Skeletal muscle satellite cell (primary cell): ENCODE results near the gene ASB10.

Experiments
- H3K27me3 ChIP-seq: 2 replicates; pipeline ENCODE4 v1.7.0; 2013; ENCODE audit warnings: low read length; ENCODE audit not compliant: control insufficient read depth, insufficient read depth
- H3K36me3 ChIP-seq: 2 replicates; pipeline ENCODE4 v1.7.0; 2013; ENCODE audit warnings: mild to moderate bottlenecking, control low read depth, low read length; ENCODE audit not compliant: insufficient read depth
- H3K4me1 ChIP-seq: 2 replicates; pipeline ENCODE4 v1.7.0; 2013; ENCODE audit warnings: low read length; ENCODE audit not compliant: control insufficient read depth, insufficient read depth
- H3K4me2 ChIP-seq: 2 replicates; pipeline ENCODE4 v1.7.0; 2013; ENCODE audit warnings: mild to moderate bottlenecking, low read length
- H3K4me3 ChIP-seq: 2 replicates; pipeline ENCODE4 v1.7.0; 2013; ENCODE audit warnings: low read length
- H3K9ac ChIP-seq: 2 replicates; pipeline ENCODE4 v1.7.0; 2013; ENCODE audit warnings: mild to moderate bottlenecking, low read depth, low read length, moderate library complexity
- H3K9me3 ChIP-seq: replicated peaks from 2 replicates; pipeline ENCODE4 v1.7.0; 2013; ENCODE audit warnings: mild to moderate bottlenecking, control low read depth, low read length

Gene ASB10

GRCh38 chr7:151226875-151227782, 40.1 kb upstream of the ASB10 start, which contains the start of gene ABCF2:
Gene ABCF2, minus strand, starts transcription at chr7:151227205. Its CDS starts 747 bp downstream, at chr7:151226458.
- no peaks in the 10 kb centered on the region for H3K27me3 ChIP-seq
- H3K4me2 ChIP-seq: peak within 1 kb of the TSS; percentile 97
- peaks cover 29% of the 10 kb centered on the region for H3K4me1 ChIP-seq
- peaks cover 34% of the 10 kb centered on the region for H3K36me3 ChIP-seq
- no peaks in the 10 kb centered on the region for H3K9me3 ChIP-seq
- H3K9ac ChIP-seq: peak within 1 kb of the TSS; percentile 81
- H3K4me3 ChIP-seq: peak within 1 kb of the TSS; percentile 85

GRCh38 chr7:151226560-151226874, 39.5 kb upstream of the ASB10 start:
- H3K36me3 ChIP-seq: peaks cover 39% of the 10 kb centered on the region
- H3K27me3 ChIP-seq: no peaks in the 10 kb centered on the region
- H3K4me1 ChIP-seq: peaks cover 23% of the 10 kb centered on the region
- H3K4me2 ChIP-seq: peak overlapping the region; percentile 97
- peak overlapping the region; percentile 85 for H3K4me3 ChIP-seq
- peak overlapping the region; percentile 81 for H3K9ac ChIP-seq
- H3K9me3 ChIP-seq: no peaks in the 10 kb centered on the region

GRCh38 chr7:151225948-151226510, 39.0 kb upstream of the ASB10 start:
- H3K4me3 ChIP-seq: peak overlapping the region; percentile 85

GRCh38 chr7:151223728-151224127, 36.7 kb upstream of the ASB10 start:
- H3K9ac ChIP-seq: no peak overlapping the region
- peaks cover 19% of the 10 kb centered on the region for H3K4me1 ChIP-seq
- H3K27me3 ChIP-seq: no peaks in the 10 kb centered on the region
- H3K36me3 ChIP-seq: peaks cover 60% of the 10 kb centered on the region
- no peak overlapping the region for H3K4me3 ChIP-seq
- no peaks in the 10 kb centered on the region for H3K9me3 ChIP-seq
- no peak overlapping the region for H3K4me2 ChIP-seq

More at GRCh38 chr7:151225948-151226510, 39.0 kb upstream of the ASB10 start:
- Histone ChIP-seq H3K36me3 (peaks cover 41% of the 10 kb centered on the region), H3K27me3 (no peaks in the 10 kb centered on the region), H3K4me2 (peak overlapping the region; percentile 97), H3K4me1 (peaks cover 19% of the 10 kb centered on the region), H3K9me3 (no peaks in the 10 kb centered on the region), H3K9ac (peak overlapping the region; percentile 81)

- Histone ChIP-seq H3K4me2 (no peak overlapping the region), H3K27me3 (no peaks in the 10 kb centered on the region), H3K4me1 (no peaks in the 10 kb centered on the region), H3K9me3 (no peaks in the 10 kb centered on the region), H3K36me3 (peaks cover 84% of the 10 kb centered on the region), H3K4me3 (no peak overlapping the region), H3K9ac (no peak overlapping the region)
Measured at GRCh38 chr7:151218170-151218569, 31.1 kb upstream of the ASB10 start.

- Histone ChIP-seq H3K9ac (no peak overlapping the region), H3K4me3 (no peak overlapping the region), H3K9me3 (no peaks in the 10 kb centered on the region), H3K36me3 (peaks cover 65% of the 10 kb centered on the region), H3K4me2 (no peak overlapping the region), H3K27me3 (no peaks in the 10 kb centered on the region), H3K4me1 (no peaks in the 10 kb centered on the region)
Measured at GRCh38 chr7:151215396-151215795, 28.3 kb upstream of the ASB10 start.

- Histone ChIP-seq H3K36me3 (peaks cover 53% of the 10 kb centered on the region), H3K4me2 (no peak overlapping the region), H3K4me1 (no peaks in the 10 kb centered on the region)
Measured at GRCh38 chr7:151213826-151214225, 26.8 kb upstream of the ASB10 start.

GRCh38 chr7:151212626-151213025, 25.6 kb upstream of the ASB10 start:
- Histone ChIP-seq H3K4me2 (no peak overlapping the region), H3K27me3 (peaks cover 7% of the 10 kb centered on the region), H3K4me1 (no peaks in the 10 kb centered on the region), H3K36me3 (peaks cover 41% of the 10 kb centered on the region), H3K4me3 (no peak overlapping the region), H3K9me3 (no peaks in the 10 kb centered on the region), H3K9ac (no peak overlapping the region)

More at GRCh38 chr7:151213826-151214225, 26.8 kb upstream of the ASB10 start:
- Histone ChIP-seq H3K4me3 (no peak overlapping the region), H3K9ac (no peak overlapping the region), H3K27me3 (no peaks in the 10 kb centered on the region), H3K9me3 (no peaks in the 10 kb centered on the region)

- H3K36me3 ChIP-seq: peaks cover 33% of the 10 kb centered on the region
- H3K9ac ChIP-seq: no peak overlapping the region
- H3K4me3 ChIP-seq: no peak overlapping the region
- no peaks in the 10 kb centered on the region for H3K4me1 ChIP-seq
- H3K9me3 ChIP-seq: no peaks in the 10 kb centered on the region
- H3K4me2 ChIP-seq: no peak overlapping the region
- peaks cover 17% of the 10 kb centered on the region for H3K27me3 ChIP-seq
Measured at GRCh38 chr7:151211155-151211772, 24.2 kb upstream of the ASB10 start.

- no peak within 1 kb of the TSS for H3K9ac ChIP-seq
- H3K4me1 ChIP-seq: no peaks in the 10 kb centered on the region
- no peak within 1 kb of the TSS for H3K4me2 ChIP-seq
- H3K36me3 ChIP-seq: peaks cover 24% of the 10 kb centered on the region
- peaks cover 27% of the 10 kb centered on the region for H3K27me3 ChIP-seq
- no peak within 1 kb of the TSS for H3K4me3 ChIP-seq
- no peaks in the 10 kb centered on the region for H3K9me3 ChIP-seq
Measured at GRCh38 chr7:151210087-151210854, 23.2 kb upstream of the ASB10 start, which contains the start of gene H2BK1. Gene H2BK1, minus strand, starts transcription at chr7:151210488. Its CDS starts 170 bp downstream, at chr7:151210318.

GRCh38 chr7:151209588-151209987, 22.5 kb upstream of the ASB10 start:
- no peaks in the 10 kb centered on the region for H3K4me1 ChIP-seq
- no peak overlapping the region for H3K4me2 ChIP-seq
- H3K9me3 ChIP-seq: no peaks in the 10 kb centered on the region
- H3K9ac ChIP-seq: no peak overlapping the region
- no peak overlapping the region for H3K4me3 ChIP-seq
- peaks cover 18% of the 10 kb centered on the region for H3K36me3 ChIP-seq
- H3K27me3 ChIP-seq: peaks cover 34% of the 10 kb centered on the region
